ENCODE data around the gene TRIM41. TPM values are rescaled to one million over a fixed set of nuclear protein-coding genes. Genes with fewer than 3 reads are reported as not detected.

TRIM41 gene
- total RNA-seq, 4 donors from 2014 or later, result 9.7 to 17.6 (median 12.1) TPM

DNA sequence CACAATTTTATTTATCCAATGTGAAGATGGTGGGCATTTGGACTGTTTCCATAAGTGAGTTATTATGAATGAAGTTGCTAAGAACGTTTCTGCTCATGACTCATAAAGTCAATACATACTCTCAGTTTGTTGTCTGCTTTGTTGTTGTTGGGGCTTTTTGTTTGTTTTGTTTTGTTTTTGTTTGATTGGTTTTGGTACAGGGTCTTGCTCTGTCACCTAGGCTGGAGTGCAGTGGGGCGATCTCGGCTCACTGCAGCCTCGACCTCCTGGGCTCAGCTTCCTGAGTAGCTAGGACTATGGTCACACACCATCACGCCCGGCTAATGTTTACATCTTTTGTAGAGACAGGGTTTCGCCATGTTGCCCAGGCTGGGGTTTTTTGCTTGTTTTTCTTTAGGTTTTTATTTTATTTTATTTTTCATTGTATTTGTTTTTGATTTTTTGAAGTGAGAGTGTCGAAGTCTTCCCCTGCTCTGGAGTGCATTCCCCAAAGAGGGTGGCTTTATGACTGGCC, 36.0 kb upstream of the TRIM41 start:
- WGBS, 2 donors (ENCODE audit: low coverage in 1 of 2), result 29 to 47% methylated on average over 3 to 8 of the region's 8 CpGs
- H3K4me3 ChIP-seq, result peak overlapping the region in 1 of 2 donors; percentile 82
- H3K36me3 ChIP-seq, result no peaks in the 10 kb centered on the region
- peaks cover 0 to 56% (median 0%) of the 10 kb centered on the region in 3 donors for H3K4me1 ChIP-seq
- no peaks in the 10 kb centered on the region for H3K9me3 ChIP-seq
- peak overlapping the region in 3 of 4 donors; percentile 92 to 96 (median 93) for H3K27ac ChIP-seq
- H3K27me3 ChIP-seq, result no peaks in the 10 kb centered on the region
- no peak for ATAC-seq
- TF ChIP-seq, protein P1, sequence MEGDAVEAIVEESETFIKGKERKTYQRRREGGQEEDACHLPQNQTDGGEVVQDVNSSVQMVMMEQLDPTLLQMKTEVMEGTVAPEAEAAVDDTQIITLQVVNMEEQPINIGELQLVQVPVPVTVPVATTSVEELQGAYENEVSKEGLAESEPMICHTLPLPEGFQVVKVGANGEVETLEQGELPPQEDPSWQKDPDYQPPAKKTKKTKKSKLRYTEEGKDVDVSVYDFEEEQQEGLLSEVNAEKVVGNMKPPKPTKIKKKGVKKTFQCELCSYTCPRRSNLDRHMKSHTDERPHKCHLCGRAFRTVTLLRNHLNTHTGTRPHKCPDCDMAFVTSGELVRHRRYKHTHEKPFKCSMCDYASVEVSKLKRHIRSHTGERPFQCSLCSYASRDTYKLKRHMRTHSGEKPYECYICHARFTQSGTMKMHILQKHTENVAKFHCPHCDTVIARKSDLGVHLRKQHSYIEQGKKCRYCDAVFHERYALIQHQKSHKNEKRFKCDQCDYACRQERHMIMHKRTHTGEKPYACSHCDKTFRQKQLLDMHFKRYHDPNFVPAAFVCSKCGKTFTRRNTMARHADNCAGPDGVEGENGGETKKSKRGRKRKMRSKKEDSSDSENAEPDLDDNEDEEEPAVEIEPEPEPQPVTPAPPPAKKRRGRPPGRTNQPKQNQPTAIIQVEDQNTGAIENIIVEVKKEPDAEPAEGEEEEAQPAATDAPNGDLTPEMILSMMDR (IDR thresholded peaks at IDR 0.05), result no peak
- TF ChIP-seq POLR2A (IDR thresholded peaks at IDR 0.05) (no peak), EP300 (IDR thresholded peaks at IDR 0.05) (no peak), POLR2AphosphoS5 (IDR thresholded peaks at IDR 0.05) (no peak)

DNA sequence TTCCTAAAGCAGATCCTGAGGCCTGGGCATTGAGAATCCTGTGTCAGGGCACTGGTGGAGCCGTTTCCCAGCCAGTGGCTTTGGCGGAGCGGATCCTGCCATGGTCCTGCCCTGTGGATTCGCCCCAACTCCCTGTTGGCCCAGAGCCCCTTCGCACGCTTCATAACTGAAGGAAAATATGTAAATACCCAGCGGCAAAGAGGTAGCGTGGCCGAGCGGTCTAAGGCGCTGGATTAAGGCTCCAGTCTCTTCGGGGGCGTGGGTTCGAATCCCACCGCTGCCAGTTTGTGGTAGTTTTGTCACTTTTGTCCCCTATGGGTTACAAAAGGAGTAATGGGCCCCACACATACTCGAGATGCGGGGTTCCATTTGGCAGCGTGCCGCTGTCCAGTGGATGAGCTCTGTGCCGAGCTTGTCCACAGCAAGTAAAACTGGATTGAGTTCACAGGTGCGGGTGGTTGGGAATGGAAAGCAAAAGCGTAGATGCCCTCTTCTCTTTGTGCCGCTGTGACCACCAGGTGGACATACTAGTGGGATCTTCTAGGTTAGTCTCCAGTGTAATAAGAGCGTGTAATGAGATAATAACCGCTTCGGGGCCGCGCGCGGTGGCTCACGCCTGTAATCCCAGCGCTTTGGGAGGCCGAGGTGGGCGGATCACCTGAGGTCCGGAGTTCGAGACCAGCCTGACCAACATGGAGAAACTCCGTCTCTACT, 35.4 kb upstream of the TRIM41 start:
- Histone ChIP-seq H3K4me3 (peak overlapping the region; percentile 82 to 90), H3K9me3 (no peaks in the 10 kb centered on the region), H3K4me1 (peaks cover 0 to 59% (median 4%) of the 10 kb centered on the region in 3 donors), H3K27me3 (no peaks in the 10 kb centered on the region), H3K27ac (peak overlapping the region; percentile 63 to 96 (median 92)), H3K36me3 (no peaks in the 10 kb centered on the region)
- TF ChIP-seq, protein P1 (IDR thresholded peaks at IDR 0.05), result peak in 3 of 4 experiments; percentile 18 to 30 (median 21)
- TF ChIP-seq EP300 (IDR thresholded peaks at IDR 0.05), result no peak
- TF ChIP-seq POLR2AphosphoS5 (IDR thresholded peaks at IDR 0.05), result peak; percentile 60
- TF ChIP-seq POLR2A (IDR thresholded peaks at IDR 0.05), result no peak
- peak; percentile 32 for ATAC-seq
- WGBS, 2 donors (ENCODE audit: low coverage in 1 of 2), result 3% methylated on average over 5 to 20 of the region's 37 CpGs

DNA sequence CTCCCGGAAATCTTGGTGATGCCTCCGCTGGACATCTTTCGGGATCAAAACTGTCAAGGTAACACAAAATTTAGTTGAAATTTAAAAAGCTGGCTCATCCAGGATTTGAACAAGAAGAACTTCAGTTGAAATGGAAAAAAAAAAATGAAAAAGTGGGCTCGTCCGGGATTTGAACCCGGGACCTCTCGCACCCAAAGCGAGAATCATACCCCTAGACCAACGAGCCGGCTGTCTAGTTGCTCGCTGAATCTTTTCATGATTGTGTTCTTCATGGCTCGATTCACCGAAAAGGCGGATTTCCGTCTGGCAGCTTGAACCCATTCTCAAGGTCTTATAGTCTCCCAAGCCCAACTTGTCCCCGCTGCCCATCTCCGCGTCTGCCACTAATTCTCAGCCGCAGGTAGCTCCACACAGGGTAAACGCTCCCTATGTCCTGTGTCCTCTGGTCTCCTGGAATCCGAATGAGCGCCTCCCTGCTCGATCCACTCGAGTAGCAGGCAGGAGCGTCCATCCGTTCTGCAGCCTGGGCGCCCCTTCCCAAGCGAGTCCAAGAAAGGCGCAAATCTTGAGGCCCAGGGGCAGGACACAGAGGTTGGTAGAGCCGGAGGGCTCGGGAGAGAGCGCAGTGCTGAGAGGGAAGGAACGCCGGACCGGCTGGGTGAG, 34.2 kb upstream of the TRIM41 start:
- Histone ChIP-seq H3K27me3 (no peaks in the 10 kb centered on the region), H3K4me1 (peaks cover 0 to 63% (median 6%) of the 10 kb centered on the region in 3 donors), H3K27ac (peak overlapping the region; percentile 63 to 96 (median 92)), H3K36me3 (no peaks in the 10 kb centered on the region), H3K4me3 (peak overlapping the region; percentile 82 to 90), H3K9me3 (no peaks in the 10 kb centered on the region)
- peak; percentile 20 for ATAC-seq
- TF ChIP-seq POLR2A (IDR thresholded peaks at IDR 0.05) (no peak), POLR2AphosphoS5 (IDR thresholded peaks at IDR 0.05) (peak; percentile 42)
- TF ChIP-seq, protein P1 (IDR thresholded peaks at IDR 0.05), result no peak
- WGBS, 2 donors (ENCODE audit: low coverage in 1 of 2), result 0% methylated on average over 18 to 24 of the region's 35 CpGs

DNA sequence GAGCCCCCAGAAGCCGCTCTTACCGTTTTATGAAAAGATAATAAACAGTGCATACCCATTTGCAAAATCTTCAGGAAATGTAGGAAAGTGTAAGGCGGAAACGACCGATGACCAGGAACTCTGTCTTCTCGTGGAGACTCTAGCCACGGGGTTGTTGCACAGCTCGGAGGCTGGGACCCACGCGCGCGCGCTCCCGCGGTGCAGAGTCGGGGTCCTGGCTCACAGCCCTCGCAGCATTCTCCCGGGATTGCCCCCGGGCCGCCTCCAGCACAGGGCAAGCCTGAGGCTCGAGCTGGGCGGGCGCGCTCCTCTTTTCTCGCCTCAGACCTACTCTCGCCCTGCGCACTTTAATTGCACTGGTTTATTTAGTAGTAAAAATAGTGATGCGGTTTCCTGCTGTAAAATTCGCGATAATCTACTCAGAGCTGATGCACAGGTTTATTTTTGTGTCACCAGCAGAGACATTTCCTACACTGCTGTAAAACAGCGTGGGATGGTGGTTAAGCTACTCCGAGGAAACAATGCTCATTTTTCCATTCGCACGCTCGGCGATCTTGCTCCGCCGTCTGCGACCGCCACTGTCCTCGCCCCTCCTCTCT, 33.6 kb upstream of the TRIM41 start:
- no peaks in the 10 kb centered on the region for H3K36me3 ChIP-seq
- peak overlapping the region in 3 of 4 donors; percentile 92 to 96 (median 93) for H3K27ac ChIP-seq
- no peaks in the 10 kb centered on the region for H3K9me3 ChIP-seq
- H3K4me3 ChIP-seq, result peak overlapping the region; percentile 82 to 90
- peaks cover 0 to 57% (median 6%) of the 10 kb centered on the region in 3 donors for H3K4me1 ChIP-seq
- H3K27me3 ChIP-seq, result no peaks in the 10 kb centered on the region
- 0 to 2% methylated on average over 7 to 24 of the region's 41 CpGs for WGBS, 2 donors (ENCODE audit: low coverage in 1 of 2)
- no peak for ATAC-seq
- TF ChIP-seq, protein P1 (IDR thresholded peaks at IDR 0.05), result no peak
- TF ChIP-seq EP300 (IDR thresholded peaks at IDR 0.05), result no peak
- no peak for TF ChIP-seq POLR2AphosphoS5 (IDR thresholded peaks at IDR 0.05)
